Activated CD8-positive, alpha-beta memory T cell treated with anti-CD3 and anti-CD28 coated beads for 1 hour (primary cell): ENCODE results near the gene ING4.
"Not testable (repeated sequence)": the region's sequence is repeated elsewhere in the genome, so short reads cannot be mapped to it uniquely, and the experiment has no call there.

ENCODE experiments used
- DNase-seq, 2 donors: peaks; one replicate each; pipeline ENCODE4 v3.0.0-alpha.2; 2020; ENCODE audit warnings: low read depth in 1 of 2; ENCODE audit errors: extremely low read depth in 1 of 2

The ING4 gene

DNA sequence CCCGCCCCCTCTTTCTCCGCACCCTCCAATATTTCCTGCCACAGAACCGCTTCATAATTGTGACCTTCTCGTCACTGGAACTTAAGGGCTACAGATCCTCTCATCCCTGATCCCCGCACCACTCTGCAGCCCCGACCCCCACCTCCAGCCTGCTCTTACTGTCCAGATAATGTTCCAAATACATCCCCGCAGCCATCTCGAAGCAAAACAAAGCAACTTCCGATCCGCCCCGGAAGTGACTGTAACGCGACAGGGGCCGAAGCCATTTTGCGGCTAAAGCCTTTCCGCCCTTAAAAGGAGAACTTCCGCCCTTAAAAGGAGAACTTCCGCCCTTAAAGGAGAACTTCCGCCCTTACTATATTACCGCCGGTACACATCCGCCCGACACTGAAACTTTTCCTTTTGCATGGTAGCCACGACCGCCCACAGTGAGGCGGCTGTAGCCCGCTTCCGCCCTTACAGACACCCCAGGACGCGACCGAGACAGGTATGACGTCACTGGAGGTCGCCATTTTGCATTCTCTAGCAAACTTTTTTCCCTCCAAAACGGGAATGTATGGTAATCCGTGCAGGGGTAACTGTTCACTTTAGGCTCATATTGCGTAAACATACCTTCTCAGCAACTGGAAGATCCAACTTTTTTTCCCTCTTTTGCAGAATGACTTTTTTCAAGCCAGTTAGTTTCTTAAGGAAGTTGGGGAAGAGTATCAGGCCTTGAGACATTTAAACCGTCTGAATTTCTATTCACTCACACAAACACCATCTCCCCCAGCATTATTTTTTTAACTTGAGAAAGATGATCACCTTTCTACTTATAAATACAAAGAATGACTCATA lies at the start of gene ING4:
Gene ING4 (minus strand): TSS at position 214 of the 837 bp plus-strand sequence. CDS start 18 bp downstream, at position 196.
- DNase-seq = peak; percentile 89 to 93

- no peak for DNase-seq
Measured at GRCh38 chr12:6708960-6709394, 46.1 kb upstream of the ING4 start.

DNA sequence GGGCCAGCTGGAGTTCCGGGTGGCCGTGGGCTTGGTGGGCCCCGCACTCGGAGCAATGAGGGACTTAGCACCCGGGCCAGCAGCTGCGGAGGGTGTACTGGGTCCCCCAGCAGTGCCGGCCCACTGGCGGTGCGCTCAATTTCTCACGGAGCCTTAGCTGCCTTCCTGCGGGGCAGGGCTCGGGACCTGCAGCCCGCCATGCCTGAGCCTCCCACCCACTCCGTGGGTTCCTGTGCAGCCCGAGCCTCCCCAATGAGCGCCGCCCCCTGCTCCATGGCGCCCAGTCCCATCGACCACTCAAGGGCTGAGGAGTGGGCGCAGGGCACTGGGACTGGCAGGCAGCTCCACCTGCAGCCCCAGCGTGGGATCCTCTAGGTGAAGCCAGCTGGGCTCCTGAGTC lies 45.4 kb upstream of the ING4 start:
- DNase-seq = not testable (repeated sequence)

DNA sequence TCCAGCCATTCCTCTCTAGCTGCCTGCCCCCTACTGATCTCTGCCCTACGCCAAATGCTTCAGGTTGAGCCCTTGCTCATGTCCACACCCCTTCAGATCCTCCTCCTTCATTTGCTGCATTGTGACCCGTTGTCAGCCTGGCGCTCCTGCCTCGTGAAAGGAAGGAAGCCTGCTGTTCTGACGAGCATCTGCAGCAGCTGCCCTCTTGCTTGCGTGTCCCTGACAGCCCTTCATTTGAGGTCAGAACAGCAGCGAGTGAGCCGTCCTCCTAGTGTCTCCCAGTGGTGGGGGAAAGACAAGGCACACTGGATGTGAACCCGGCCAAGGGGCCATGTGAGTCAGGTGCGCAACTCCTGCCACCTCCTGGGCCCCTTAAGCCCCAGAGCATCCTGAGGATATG lies 40.7 kb upstream of the ING4 start:
- no peak for DNase-seq

DNA sequence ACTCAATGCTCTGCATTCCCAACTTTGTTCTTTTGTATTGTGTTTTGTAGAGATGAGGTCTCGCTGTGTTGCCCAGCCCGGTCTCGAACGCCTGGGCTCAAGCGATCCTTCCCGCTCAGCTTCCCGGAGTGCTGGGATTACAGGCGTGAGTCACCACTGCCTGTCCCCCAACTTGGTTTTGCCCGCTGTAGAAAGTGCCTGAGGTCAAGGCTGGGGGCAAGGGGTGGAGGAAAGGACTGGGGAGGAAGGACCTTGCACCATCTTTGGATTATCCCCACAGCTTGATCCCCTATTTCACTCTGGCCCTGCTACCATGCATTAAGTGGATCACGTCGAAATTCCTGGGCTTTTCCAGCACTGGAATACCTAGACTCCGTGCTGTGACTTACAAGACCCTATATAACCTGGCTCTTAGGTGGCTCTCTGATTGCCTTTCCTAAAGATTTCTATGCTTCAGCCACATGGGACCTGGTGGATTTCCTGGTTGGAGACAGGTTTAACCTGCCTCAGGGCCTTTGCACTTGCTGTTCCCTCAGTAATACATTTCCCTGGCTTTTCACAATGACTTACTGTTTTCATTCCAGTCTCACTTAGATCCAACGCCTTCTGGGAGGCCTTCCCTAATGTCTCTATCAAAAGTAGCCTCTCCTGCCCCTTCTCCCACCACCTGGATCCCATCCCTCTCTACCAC lies 38.3 kb upstream of the ING4 start:
- DNase-seq = no peak

- DNase-seq = peak in 1 of 2 donors; percentile 50
Measured at GRCh38 chr12:6700646-6701051, 37.7 kb upstream of the ING4 start, which contains the start of gene PIANP. PIANP (minus strand) TSS chr12:6700815; CDS start chr12:6698061, 2,754 bp downstream.

- no peak for DNase-seq
Measured at GRCh38 chr12:6699989-6700645, 37.2 kb upstream of the ING4 start.

GRCh38 chr12:6699259-6699988 lies 36.5 kb upstream of the ING4 start:
- no peak for DNase-seq

DNA sequence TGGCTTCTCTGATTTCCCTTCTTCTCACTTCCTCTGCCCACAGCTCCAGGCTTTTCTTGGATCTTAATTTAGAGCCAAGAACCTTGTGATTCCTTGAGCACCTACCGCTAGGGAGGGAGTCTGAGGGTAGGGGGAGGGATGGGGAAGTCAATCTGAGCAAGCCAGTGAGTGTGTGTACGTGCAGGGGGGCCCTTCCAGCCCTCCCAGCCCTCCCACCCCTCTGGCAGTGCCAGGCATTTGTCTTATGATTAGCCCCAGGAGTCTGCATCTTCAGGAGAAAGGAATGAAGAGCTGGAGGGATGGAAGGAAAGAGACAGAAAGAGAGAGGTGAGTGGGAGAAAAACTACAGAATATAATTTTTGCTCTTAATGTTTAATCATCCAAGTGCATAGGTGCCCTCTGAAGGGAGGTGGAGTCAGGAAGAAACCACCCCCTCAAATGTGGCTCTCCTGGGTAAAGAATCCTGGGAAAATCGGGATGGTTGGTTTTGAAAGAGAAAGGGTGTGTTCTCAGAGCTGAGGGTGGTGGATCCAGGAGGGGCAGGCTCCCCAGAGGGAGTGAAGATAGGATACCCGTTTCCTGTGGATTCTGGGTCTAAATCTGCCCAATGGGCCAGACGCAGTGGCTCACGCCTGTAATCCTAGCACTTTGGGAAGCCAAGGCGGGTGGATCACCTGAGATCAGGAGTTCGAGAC lies 35.6 kb upstream of the ING4 start:
- DNase-seq = no peak

DNA sequence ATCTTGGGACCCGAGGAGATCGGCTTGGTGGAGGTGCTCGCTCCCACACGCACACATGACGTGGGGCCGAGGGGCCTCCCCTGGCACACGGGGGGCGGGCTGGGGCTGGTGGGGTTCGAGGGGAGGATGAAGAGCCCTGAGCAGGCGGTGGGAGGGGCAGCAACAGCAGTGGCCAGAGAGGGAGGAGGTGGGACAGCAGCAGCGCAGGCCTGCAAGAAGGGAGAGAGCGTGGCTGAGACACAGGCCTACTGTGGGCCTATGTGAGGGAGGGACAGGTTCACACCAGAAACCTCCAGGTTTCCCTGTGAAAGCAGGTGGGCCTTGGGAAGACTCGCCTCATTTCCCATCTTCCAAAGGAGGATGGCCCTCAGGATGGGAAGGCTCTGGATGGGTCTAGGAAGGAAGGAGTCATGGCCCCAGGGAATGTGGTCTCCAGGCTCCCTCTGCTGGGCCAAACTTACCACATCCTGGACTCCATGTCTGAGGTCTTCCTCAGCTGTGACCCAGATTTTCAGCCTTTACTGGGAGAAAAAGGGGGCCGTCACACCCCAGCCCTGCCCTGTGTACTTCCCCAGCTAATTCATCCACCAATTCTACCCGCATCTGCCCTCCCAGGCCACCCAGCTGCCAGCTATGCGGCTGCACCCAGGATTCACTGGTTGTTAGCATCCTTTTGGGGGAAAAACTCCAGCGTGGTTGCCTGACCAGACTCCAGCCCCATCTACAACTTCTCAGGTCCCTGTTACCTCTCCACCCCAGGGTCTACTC lies 34.8 kb upstream of the ING4 start:
- no peak for DNase-seq

GRCh38 chr12:6696690-6697583 lies 34.0 kb upstream of the ING4 start:
- no peak for DNase-seq

GRCh38 chr12:6695313-6696045 lies 32.6 kb upstream of the ING4 start:
- DNase-seq = no peak

- DNase-seq = no peak
Measured at GRCh38 chr12:6694701-6695100, 31.8 kb upstream of the ING4 start.

- DNase-seq = no peak
Measured at GRCh38 chr12:6693832-6694355, 31.0 kb upstream of the ING4 start.

DNA sequence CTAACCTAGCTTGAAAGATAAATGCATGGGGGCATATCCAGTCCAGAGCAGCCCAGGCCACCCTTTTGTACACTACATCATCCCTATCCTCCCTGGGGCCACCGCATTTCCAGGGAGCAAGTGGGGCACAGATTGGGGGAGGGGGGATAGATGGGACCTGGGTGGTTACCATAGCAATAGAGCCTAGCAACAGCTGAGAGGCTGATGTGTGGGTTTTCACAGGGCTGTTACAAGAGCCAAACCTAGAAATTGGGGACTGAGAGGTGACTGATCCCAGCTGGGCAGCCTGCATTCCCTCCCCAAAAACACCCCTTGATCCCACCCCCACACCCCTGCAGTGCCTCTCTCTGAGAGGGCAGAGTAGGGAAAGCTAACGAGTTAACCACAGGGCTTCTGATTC lies 30.0 kb upstream of the ING4 start:
- DNase-seq = no peak

DNA sequence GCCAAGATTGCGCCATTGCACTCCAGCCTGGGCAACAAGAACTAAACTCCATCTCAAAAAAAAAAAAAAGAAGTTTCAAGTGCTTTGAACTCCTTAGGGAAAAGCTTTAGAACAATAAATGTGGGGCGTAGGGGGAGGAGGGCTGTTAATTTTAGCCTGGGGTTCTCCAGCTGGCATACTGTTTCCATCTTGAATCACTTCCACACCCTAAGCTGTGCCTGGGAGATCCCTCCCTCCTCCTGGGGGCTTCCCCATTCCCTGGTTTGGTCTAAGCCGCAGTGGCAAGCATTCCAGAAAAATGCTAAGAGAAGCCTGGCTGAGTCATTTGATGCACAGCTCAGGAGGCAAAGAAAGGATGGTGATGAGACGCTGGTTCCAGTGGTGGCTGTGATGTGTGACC lies 28.6 kb upstream of the ING4 start:
- no peak for DNase-seq

- peak; percentile 87 to 88 for DNase-seq
Measured at GRCh38 chr12:6688999-6689882, 26.3 kb upstream of the ING4 start, which contains the start of gene ZNF384. ZNF384 (minus strand) TSS chr12:6689375; CDS start chr12:6679520, 9,855 bp downstream.
